HG02840 (cell line): ENCODE results near the gene MIPOL1.
A peak's percentile ranks its signal among the peaks of the same experiment; 100 is the strongest.
"Not testable (repeated sequence)": the region's sequence is repeated elsewhere in the genome, so short reads cannot be mapped to it uniquely, and the experiment has no call there.

Experiments
- ATAC-seq: cut with Tn5 transposase; IDR thresholded peaks from one replicate; pipeline ENCODE4 v1.9.1; 2021; ENCODE audit warnings: mild to moderate bottlenecking, moderate library complexity, moderate number of reproducible peaks; ENCODE audit not compliant: unreplicated experiment, low FRiP score

MIPOL1 gene

DNA sequence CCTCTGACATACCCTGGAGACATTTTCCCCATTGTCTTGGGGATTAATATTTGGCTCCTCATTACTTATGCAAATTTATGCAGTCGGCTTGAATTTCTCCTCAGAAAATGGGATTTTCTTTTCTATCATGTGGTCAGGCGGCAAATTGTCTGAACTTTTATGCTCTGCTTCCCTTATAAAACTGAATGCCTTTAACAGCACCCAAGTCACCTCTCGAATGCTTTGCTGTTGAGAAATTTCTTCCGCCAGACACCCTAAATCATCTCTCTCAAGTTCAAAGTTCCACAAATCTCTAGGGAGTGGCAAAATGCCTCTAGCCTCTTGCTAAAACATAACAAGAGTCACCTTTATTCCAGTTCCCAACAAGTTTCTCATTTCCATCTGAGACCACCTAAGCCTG is 27.9 kb downstream of the MIPOL1 start:
- ATAC-seq = not testable (repeated sequence)

DNA sequence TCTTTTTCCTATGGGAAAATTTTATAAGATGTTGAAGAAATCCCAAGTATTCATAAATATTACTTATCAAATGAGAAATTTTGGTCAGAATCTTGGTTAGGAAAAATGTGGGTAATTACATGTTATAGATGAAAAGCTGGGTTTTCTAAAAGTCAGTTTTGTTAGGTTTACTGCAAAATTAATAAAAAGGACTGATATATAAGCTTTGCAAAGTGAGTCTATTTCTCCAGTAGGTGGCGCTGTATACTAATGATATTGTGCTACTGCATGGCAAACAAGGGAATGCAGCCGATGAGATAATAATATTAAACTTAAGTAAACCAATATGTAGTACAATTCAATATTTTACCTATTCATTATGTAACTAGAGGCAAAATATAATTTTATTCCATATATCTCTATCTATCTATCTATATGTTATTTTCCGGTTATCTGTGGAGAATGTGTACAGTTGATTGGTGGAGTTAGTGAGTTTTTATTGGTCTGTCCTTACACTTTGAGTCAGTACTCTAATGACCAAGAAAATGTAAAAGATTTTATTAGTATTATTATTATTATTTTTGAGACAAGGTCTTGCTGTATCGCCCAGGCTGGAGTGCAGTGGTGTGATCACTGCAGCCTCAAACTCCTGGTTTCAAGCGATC is 32.9 kb downstream of the MIPOL1 start:
- ATAC-seq = peak; percentile 58

DNA sequence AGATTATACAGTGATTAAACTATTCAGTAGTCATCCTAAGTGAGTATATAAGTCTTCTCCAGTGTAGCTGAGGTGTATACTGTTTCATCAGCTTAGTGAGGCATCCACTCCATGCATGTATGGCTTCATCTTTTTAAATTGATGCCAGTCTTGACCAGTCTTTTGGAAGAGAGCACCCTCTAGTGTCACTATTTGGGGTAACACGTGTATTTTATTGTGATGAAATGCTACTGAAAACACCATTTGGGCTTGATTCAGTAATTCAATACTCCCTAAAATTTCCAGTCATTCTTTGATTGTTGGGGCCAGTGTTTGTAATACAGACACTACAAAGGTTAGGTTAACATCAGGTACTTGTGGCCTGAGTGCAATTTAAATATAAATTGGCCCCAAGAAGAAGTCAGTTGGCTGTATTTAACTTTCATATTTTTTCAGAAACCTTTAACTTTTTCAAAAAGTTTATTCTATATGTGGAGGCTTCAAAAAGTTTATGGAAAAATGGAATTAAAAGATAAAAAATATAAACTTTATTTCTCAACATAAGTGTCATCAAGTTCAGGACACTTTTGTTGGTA is 35.3 kb downstream of the MIPOL1 start:
- ATAC-seq = no peak

DNA sequence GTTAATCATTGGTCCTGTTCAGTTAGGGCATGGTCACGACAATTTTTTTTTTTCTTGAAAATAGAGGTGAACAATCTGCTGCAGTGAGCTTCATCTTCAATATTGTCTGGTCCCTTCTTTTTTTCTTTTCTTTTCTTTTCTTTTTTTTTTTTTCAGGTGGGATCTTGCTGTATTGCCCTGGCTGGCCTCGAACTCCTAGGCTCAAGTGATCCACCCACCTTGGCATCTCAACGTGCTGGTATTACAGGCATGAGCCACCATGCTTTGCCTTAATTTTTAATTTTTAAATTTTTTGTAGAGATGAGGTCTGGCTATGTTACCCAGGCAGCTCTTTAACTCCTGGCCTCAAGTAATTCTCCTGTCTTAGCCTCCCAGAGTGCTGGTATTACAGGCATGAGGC is 36.5 kb downstream of the MIPOL1 start:
- ATAC-seq = no peak

DNA sequence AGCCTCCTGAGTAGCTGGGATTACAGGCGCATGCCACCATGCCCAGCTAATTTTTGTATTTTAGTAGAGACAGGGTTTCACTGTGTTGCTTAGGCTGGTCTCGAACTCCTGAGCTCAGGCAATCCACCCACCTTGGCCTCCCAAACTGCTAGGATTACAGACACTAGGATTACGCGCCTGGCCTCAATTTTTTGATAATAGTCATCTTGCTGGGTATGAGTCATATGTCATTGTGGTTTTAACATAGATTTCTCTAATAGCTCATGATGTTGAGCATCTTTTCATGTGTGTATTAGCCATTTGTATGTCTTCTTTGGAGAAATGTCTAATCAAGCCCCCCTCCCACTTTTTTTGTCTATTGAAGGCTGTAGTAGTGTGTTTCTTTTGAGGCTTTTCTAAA is 38.3 kb downstream of the MIPOL1 start:
- not testable (repeated sequence) for ATAC-seq

DNA sequence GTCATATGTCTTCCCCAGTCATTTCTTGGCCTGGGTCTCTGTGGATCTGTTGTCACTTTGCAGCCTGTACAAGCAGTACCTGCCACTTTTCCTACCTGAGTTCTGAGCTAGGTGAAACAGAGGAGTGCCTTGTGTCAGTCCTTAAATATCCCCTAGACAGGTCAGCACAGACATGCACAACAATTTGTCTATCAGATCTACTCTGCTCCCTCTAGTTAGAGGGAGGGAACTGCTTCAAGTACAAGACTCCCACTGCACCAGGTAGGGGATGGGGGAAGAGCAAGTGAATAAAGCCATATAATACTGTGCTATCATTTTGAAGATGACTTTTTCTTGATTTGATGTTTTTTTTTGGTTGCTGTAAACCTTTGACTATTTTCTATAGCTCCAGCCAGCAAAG is 39.4 kb downstream of the MIPOL1 start:
- no peak for ATAC-seq

DNA sequence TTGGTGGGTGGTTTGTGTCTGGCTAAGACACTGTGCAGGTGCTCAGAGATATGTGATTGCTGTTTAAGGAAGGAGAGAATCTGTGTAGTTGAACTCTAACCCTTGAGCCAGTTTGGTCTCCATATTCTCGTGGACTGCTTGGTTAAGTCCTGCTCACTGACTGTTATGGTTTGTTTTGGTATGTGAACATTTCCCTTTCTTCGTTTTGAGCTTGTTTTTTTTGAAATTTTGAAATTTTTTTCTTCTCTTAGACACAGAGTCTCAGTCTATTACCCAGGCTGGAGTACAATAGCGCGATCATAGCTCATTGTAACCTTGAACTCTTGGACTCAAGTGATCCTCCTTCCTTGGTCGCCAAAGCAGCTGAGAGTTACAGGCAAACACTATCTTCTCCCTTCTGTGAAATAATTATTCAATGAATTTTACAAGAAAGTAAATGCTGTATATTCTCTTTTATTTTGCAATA is 40.0 kb downstream of the MIPOL1 start:
- ATAC-seq = no peak

DNA sequence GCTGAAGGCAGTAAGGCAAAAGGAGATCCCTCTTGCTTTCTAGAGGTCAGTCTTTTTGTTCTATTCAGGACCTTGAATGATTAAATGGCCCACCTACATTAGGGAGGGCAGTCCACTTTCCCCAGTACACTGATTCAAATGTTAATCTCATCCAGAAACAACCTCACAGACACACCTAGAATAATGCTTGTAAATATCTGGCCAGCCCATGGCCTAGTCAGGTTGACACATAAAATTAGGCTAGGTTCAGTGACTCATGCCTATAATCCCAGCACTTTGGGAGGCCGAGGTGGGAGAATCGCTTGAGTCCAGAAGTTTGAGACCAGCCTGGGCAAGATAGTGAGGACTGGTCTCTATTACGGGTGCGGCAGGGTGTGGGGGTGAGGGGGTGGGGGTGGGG is 43.5 kb downstream of the MIPOL1 start:
- ATAC-seq = no peak

DNA sequence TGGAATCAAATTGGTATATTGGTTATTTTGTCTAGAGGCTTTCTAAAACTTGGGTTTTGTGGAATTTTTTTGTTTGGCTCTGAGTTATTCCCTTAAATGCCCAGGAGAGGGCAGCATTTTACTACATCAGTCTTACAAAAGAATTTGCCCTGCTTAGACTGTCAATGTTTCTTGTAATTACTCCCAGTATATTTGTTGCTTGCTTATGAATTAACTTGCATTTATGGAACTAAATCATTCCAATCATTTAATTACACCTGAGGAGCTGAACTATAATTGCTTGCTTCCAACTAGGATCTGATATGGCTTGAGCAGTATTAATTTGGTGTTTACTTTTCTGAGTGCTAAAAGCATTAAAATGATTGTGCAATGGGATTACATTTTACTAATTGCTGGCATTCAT is 48.7 kb downstream of the MIPOL1 start:
- no peak for ATAC-seq

DNA sequence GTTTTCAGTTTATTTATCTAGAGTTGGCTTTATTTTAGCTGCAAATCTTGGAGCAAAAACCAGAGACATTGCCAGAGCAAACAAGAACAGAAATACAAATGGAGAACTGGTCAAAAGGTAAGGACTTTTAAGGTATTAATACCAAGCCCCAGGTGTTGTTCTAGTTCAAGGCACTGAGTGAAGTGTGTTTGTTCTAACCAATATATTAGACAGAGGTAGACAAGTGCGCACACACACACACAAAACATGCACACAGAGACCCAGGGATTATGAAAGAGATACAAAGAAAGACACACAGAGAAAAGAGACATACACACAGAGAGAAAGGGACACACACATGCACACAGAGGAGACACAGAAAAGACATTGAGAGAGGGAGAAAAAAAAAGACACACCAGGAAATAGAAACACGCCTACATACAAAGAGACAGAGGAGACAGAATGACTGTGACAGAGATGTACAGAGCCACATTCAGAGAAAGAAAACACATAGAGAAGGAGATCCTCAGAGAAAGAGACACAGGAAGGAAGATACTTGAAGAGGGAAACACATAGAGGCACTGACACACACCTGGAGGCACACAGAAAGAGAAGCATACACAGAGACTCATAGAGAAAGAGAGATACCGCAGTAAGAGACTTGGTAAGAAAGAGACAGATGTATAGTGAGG is 50.2 kb downstream of the MIPOL1 start:
- ATAC-seq = no peak

DNA sequence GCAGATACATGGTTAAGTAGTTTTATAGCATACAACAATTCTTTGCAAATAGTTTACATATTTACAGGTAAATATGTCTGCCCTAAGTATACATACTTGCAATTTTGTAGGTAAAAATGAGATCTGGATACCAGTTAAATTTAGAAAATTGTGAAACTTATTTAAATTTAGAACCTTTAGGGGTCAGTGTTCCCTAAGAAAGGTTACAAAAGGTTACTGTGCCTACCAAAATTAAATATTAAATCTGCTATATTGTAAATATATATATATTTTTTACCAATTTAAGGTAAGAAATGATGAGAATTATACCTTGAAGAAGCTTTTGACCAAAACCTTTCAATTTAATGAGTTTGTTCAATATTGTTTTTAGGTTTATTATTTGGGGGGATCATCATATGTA is 54.0 kb downstream of the MIPOL1 start:
- no peak for ATAC-seq

DNA sequence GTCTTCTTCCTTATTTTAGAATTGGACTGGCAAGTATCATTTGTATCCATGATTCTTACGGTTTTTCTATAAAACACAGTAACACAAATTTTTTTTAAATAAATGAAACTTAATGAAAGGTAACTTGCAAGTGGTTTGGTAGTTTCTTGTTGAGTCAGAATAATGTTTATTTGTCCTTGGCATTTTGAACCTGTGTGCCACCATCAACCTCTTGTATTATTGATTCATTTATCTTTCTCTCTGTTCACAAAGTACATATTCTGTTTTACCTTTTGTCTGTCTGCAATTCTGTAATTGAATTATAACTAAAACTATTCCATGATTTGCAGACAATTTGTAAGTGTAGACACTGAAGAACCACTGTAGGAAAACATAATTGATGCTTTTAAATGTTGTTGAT is 54.7 kb downstream of the MIPOL1 start:
- no peak for ATAC-seq

DNA sequence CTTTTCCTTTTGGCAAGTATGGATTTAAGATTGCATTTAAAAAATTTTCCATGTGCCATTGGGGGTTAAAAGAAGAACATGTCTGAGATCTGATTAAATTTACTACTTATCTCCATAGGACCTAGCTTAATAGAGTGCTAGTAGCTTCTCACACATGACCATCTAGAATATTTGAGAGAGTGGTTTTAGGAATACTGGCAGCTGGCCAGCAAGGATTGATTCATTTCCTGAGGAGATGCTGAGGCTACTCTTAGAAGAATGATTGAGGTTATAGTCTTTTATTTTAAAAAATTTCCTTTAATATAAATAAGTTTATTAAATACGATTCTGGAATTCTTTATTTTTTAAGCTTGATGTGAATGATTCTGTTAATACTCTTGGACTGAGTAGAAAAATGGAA is 56.2 kb downstream of the MIPOL1 start:
- no peak for ATAC-seq

DNA sequence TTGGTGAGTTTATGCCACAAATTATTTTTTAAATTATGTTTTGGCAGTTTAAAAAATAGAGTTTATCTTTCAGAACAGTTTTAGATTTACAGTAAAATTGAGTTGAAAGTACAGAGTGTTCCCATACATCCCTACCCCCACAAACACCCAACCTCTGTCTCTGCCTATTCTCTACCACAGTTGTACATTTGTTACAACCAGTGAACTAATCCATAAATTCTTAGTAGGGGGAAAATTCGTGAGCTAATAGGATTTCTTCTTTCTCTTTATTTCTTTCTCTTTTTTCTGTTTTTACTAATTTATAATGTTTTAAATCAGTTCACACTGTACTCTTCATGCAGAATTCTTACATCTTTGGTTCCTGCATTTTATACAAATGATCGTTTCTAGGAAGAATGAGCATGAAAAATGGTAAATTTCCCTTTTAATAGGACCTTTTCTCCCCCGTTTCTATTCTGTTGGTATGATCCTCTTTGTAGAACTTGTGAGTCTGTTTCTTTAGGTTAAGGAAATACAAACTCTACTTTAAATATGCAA is 56.7 kb downstream of the MIPOL1 start:
- ATAC-seq = no peak

DNA sequence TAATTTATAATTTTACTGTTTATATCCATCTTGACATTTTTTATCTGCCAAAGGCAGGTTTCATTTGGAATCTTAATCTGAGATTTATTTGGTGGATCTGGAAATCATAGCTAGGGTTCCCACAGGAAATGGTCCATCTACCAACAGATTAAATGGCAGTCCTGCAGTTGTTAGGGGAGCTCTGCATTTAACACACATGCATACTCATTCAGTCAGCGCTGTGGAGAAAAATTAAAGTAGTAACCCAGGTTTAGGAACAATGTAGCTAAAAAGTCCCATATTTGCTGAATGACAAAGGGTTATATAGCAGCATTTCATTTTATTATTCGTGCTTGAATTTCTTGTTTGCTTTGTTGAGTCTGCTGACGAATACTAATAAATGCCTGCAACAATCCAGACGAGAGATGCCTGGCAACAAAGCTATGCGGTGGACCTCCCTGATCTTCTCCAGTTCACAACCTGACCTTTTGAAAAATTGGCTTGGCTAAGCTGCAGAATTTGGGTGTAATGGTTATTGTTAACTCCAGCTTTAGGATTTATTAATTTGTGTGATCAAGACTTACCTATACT is 59.8 kb downstream of the MIPOL1 start:
- ATAC-seq = no peak

DNA sequence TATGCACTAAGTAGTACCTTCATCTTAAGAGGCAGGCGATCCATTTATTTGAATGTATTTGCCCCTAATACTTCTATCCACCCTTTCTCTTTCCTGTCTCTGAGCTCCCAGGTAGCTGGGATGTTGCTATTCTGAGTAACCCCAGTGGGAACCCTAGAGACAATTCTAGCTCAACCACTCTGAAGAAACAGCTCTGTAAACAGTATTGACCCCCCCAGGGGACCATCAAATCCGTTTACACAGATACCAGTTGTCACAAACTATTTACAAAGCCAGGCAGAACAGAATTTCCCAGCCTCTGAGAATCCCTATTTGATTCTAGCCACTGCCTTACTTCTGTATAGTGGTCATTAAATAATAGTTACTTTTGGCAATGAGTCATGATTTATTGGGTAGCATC is 64.9 kb downstream of the MIPOL1 start:
- ATAC-seq = no peak

DNA sequence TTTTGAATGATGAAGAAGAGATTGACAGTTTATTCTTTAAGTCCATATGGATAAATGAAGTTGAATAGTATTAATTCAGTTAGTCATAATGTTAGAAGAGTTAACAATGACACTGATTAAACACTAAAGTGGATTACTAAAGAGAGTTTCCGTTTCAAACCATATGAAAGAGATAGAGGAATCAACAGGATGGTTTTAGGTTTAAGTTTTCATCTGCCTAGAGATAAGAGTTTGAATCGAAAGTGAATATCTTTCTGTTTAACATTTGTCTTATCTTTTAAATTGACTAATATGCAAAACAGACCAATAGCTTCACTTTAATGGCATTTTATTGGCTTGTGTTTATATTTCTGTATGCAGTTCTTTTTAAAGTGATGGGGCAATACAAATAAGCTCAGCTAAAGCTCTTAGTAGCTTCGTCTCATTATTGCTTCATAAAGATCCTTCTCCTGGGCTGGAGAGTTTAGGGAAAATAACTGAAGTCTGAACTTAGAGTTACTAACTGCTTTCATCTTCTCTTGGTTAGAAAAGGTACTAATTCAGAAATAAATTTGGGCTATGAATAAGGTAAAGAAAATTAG is 66.0 kb downstream of the MIPOL1 start:
- ATAC-seq = no peak

DNA sequence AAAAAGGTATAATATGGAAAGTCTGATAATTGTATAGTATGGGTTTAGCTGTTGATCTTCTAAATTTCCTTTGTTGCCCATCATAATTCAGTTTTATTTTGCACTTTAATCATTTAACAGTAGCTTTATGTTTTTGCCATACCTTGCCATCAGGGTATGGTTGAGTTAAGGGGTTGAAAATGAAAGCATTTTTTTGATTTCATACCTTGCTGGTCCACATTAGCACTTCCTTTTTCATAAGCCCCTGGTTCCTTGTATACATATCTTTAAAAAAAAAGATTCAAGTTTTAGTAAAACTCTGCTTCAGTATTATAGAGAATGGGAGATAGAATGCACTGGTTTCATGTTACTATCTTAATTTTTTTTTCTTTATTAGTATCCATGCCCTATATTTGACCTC is 71.1 kb downstream of the MIPOL1 start:
- no peak for ATAC-seq

DNA sequence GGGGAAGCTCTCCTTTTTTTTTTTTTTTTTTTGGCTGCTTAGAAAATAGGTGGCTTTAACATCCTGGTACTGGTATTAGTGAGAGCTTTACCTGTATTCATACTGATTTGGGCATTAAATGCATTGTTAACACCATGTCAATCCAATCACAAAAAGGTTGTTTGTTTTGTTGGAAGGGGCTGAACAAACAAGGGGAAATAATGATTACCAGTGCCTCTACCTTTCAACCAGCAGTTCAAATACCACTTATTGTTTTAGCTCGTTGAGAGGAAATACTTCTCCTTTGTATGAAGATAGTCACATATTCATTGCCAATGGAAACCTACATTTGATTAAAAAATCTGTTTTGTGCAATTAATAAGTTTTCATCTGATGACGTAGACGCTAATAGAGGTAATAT is 72.9 kb downstream of the MIPOL1 start:
- ATAC-seq = no peak

DNA sequence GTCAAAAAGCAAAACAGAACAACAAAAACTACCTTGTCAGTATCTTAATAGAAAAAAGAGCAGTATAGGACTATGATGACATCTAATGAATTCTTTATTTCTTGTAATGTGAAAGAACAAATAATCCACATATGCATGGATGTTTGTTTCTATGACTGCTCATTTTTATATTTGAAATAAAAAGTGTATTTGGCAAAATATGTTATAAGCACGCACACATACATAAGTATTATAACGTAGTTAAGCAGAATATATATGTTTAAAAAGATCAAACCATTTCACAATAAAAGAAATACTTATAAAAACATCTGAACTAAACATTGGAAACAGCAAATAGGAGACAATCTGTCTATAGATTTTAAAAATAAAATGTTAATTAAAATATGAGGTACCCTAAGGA is 74.8 kb downstream of the MIPOL1 start:
- no peak for ATAC-seq

DNA sequence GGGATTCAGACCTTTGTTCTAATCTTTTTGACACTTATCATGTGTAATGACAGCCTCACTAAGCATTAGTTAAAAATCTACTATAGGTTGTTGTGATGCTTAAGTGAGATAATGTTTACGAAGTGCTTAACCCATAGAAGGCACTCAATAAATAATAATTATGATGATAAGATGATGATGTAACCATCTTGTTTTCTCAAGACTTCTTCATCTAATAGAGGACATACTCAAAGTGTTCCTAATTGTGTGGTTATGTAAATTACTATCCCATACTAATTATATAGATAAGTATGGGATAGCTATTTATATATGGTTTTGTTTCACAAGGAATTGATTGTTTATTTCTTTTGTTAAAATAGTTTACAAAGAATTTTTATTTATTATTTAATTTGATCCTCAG is 76.9 kb downstream of the MIPOL1 start:
- ATAC-seq = no peak
